NCI-H345 (cell line): Measurements from ENCODE around the gene RALGPS2.

Experiments
- DNase-seq: peaks from one replicate; lab custom pipeline; 2025; lab: John Stamatoyannopoulos, UW

The RALGPS2 gene, protein sequence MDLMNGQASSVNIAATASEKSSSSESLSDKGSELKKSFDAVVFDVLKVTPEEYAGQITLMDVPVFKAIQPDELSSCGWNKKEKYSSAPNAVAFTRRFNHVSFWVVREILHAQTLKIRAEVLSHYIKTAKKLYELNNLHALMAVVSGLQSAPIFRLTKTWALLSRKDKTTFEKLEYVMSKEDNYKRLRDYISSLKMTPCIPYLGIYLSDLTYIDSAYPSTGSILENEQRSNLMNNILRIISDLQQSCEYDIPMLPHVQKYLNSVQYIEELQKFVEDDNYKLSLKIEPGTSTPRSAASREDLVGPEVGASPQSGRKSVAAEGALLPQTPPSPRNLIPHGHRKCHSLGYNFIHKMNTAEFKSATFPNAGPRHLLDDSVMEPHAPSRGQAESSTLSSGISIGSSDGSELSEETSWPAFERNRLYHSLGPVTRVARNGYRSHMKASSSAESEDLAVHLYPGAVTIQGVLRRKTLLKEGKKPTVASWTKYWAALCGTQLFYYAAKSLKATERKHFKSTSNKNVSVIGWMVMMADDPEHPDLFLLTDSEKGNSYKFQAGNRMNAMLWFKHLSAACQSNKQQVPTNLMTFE

DNA sequence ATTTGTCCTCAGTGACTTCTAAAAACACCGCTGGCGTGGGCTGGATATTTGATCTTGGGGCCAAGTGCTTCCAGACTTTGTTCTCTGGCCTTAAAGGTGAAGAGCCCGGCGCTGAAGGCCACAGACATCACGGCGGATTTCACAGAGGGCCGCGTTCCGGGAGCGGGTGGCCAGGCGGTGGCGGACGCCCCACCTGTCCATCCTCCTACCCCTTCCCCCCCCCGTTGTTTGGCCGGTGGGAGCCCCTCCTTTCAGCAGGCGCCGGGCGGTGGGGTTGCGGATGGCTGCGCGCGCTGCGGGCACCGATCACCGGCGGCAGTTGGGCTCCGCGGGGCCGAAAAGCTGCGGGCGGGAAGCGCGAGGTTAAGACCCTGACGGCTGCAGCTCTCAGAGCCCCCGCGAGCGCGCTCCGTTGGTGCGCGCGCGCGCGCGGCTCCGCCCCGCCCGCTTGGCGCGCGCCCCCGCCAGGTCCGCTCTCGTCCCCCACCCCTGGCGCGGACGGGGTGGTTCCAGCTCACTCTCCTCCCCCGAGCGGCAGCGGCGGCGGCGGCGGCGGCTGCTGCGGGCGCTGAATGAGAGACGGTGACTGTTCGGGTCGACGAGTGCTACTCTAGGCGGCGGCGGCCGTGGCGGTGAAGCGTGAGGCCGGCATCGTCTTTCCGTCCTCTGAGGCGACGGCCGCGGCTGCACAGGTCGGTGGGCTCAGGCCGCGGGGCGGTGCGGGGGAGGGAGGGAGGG lies at the start of gene RALGPS2:
Gene RALGPS2, plus strand, starts transcription at position 517 of the 738 bp plus-strand sequence. CDS start 51,521 bp downstream, outside the sequence.
- peak; percentile 83 for DNase-seq

DNA sequence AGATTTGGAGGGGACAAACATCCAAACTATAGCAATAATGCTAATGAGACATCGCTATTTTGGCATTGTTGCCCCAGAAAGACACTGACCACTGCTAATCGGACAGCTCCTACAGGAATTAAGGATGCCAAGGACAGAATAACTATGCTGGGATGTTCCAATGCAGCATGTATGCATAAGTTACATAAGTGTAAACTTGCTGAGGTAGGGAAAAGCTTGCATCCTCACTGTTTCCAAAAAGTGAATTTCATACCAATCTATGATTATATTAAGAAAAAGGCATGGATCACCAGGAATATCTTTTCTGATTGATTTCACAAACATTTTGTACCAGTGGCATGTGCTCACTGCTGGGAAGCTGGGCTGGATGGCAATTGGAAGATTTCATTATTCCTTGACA lies 45.8 kb upstream of the RALGPS2 start:
- DNase-seq = no peak

DNA sequence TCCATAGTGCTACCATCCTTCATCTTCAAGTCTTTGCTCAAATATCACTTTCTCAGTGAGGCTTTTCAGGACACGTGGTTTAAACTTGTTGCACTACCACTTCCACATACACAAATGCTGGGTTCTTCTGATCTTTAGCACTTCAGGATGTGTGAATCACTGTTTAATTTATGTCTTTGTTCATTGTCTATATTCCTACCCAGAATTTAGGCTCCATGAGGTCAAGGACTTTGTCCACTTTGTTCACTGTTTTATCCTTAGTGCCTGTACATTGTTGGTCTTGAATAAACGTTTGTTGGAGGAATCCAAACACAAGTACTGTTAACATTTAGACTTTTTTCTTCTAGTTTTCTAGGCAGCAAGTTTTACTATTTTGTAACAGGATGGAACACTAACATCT lies 42.6 kb upstream of the RALGPS2 start:
- no peak for DNase-seq

DNA sequence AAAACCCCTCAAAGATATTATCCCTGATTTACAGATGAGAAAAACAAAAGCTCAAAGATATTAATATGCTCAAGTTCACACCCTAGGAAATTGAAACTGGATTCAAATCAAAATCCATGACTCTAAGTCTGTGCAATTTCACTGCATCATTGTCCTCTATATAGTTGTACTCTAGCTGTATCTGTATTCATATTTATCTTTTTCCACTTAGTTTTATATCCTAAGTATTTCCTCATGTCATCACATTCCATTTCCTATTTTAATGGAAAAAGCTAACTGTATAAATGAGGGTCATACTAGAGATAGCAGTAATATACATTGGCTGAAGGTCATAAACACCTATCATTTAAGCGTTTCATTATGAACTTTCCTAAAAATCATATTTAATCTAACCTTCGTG lies 42.2 kb upstream of the RALGPS2 start:
- DNase-seq = no peak

DNA sequence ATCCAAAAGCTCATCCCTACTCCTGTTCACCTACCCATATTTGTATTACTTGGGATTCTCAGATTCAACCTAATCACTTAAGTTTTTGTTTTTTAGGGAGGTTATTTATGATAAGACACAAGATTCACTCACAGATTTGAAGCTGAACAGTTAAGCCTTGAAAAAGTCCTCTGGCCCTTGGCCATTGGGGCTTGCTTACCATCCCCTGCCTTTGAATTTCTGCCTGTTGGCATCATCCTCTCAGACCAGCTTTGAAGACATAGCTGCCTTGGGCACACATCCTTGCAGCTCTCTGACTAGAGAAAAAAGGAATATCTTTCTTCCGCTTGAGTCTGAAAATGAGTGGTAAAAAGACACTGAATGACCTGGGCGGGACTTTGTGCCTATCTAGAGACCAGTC lies 41.8 kb upstream of the RALGPS2 start:
- DNase-seq = no peak

DNA sequence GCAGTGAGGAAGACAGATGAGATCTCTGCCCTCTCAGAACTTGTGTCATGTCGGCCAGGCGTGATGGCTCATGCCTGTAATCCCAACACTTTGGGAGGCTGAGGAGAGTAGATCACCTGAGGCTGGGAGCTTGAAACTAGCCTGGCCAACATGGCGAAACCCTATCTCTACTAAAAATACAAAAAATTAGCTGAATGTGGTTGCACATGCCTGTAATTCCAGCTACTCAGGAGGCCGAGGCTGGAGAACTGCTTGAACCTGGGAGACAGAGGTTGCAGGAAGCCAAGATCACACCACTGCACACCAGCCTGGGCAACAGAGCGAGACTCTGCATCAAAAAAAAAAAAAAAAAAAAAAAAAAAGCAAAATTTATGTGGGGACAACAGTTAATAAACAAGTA lies 40.9 kb upstream of the RALGPS2 start:
- DNase-seq = no peak

DNA sequence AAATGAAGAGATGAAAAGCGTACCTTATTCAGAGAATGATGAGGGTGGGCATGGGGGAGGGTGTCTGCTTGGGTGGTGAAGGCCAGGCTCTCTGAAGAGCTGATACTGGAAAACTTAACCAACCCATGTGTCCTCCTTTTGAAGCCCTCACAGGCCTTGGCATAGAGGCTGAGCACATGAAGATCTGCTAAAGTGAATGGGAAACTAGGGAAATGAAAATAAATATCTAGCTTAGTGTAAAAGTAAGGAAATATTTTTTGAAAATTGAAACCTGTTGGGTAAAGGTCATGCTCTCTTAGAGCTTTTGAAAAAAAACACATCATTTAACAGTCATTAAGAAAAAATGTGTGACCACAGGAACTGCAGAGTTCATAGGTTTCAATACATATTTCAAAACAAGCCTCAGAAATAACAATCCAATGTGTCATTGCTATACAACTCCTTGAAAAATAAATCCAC lies 40.5 kb upstream of the RALGPS2 start:
- no peak for DNase-seq

DNA sequence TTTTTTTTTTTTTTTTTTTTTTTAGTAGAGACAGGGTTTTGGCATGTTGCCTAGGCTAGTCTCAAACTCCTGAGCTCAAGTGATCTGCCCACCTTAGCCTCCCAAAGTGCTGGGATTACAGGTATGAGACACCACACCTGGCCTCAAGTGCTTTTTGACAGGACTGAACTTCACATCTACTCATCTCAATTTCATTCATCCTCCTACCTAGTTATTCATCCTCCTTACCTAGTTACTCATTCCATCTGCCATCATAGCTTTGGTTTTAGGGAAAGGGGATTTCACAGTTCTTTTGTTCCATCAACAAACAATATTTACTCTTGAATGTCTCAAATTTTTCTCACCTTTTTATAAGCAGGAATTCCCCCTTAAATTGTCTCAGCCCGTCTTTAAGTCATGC lies 38.6 kb upstream of the RALGPS2 start:
- DNase-seq = no peak

DNA sequence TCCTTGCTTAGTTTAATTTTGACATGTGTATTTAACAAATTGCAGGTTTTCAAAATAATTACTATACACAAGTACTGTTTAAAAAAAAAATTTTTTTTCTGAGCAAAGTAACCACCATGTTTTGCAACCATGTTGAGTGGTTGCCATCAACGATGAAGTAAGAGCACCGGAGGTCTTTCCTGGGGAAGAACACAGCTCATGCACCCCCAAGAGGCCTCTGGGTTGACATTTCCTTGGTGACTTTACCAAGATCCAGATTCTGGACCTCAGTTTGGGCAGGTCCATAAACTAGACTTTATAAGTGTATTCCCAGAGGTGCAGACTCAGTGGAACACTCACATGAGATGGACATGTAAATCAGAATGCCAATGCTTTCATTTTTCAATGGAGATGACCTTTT lies 36.8 kb upstream of the RALGPS2 start:
- no peak for DNase-seq

DNA sequence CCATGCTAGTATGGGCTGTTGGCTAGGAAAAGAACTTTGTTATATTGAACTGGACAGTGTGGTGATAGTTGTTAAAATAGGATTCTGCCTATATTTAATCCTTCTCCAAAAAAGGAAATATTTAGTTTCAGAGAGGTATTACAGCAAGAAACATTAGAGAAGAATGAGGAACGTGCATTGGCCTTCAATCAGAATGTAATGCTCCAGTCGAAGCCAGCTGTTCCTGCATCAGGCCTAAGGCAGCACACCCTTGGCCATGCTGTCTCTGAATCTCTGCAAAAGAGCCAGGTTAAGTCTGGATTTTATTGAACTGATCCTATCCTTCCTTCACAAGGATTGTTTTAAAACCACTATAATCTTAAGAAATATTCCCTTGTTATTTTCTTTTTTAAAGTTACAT lies 35.3 kb upstream of the RALGPS2 start:
- DNase-seq = no peak

DNA sequence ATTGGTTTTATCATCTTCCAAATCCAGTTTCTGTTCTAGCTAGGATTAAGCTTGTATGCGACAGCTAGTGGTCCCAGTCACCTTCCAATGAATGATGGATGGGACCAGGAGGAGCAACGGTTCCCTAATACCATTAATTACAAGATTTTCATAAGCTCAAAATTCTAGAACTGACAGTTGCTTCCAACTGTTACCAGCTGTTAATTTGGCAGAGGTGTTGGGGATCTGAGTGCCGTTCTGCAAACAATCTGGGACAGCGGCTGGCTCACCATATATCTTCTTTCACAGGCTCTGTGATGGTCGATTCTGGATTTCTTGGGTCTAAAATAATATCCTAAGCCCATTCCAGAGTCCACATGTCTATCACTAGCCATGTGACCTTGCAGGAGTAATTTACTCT lies 34.5 kb upstream of the RALGPS2 start:
- no peak for DNase-seq

DNA sequence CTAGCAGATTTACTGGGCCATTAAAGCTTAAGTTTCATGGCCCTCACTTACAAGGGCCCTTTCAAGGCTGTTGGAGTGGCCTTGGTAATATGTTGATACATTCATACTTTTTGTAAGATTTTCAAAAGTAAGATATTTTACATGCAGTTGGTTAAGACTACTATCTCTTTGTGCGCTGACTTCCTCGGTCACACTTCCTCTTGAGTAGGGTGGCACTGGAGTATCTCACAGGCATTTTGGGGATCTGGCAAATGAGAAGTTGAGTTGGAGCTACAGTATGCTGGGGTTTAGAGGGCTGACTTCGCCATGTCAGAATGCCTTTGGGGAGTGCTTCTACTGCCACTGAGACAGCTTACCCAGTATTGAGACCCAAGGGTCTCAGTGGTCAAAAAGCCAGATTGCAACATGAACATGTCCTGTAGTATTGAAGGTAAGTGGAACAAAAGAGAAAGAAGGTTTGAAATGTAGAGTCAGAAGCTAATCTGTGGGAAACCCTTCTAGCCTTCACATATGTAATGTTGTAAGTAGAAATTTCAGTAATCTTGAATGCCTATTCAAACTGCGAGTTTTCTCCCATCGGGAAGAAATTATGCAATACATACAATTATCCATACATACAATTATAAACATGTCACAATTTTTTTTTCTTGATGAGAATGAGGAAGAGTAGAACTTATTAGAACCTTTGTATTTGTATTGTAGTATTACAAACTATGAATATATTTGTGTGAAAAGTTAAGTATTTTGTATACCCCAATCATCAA lies 32.3 kb upstream of the RALGPS2 start:
- no peak for DNase-seq

DNA sequence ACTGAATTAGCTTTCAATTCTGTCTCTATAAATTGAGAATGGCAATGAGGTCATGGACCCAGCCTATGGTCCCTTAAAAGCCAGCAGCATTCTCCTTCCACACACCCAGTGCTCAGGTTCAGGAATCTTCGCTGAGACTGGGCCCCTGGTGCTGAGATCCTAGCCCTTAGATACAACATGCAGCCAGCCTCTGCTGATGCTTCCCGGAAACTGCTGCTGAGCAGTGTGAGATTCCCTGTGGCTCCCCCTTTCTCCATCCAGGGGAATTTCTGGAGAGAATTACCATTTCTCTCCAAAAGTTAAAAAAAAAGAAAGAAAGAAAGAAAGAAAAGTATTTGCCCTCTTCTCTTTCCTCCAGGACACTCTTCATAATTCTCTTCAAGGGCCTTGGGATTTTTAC lies 31.7 kb upstream of the RALGPS2 start:
- DNase-seq = no peak

DNA sequence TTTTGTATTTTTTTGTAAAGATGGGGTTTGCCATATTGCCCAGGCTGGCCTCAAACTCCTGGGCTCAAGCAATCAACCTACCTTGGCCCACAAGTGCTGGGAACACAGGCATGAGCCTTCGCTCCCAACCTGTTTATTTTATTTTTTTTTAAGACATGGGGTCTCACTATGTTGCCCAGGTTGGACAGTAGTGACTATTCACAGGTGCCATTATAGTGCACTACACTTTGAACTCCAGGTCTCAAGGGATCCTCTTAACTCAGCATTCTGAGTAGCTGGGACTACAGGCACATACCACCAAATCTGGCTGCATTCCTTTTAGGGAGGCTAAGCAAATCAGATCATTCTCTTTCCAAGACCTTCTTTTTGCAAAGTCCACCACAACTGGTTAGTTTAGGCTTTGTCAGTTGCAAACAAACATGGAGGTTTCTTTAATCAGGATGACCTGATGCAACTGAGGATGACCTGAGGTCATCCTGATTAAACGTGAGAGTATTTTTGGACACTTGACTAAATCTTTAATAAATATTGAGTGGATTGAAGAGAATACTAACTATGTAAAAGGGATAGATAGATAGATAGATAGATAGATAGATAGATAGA lies 30.0 kb upstream of the RALGPS2 start:
- DNase-seq = no peak

DNA sequence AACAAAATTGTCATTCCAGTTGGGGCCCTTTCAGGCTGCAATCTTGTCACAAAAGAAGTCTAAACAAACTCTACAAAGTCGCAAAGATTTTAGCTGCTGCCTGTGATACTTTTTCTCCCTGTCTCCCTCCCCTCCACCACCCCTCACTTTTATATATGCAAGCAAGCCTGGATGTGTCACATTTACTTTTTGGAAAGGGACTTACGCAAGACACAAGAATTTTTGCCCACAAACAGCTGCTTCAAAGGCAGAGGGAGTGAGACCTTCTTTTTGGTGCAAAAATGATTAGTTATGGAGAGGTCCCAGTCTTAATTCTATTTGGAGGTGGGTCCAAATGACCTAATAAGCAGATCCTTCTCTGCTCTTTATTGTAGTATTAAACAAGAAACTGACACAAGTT lies 22.9 kb upstream of the RALGPS2 start:
- no peak for DNase-seq

DNA sequence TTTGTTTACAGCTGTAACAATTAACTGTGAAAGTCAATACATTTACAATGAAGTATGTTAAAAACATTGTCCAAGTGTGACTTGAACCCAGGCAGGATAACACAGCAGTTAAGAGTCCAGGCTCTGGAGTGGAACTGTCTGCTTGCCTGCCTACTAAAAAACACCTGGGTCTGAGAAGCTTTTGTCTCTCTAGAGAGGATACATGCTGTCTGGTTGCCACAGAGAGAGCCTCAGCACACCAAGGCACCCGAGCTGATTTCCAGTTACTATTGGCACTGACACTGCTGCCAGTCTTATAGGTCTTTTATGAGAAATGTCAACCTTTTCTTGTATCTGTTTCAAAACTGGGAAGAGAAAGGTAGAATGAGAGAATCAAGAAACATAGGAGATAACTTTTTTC lies 20.2 kb upstream of the RALGPS2 start:
- peak; percentile 58 for DNase-seq

DNA sequence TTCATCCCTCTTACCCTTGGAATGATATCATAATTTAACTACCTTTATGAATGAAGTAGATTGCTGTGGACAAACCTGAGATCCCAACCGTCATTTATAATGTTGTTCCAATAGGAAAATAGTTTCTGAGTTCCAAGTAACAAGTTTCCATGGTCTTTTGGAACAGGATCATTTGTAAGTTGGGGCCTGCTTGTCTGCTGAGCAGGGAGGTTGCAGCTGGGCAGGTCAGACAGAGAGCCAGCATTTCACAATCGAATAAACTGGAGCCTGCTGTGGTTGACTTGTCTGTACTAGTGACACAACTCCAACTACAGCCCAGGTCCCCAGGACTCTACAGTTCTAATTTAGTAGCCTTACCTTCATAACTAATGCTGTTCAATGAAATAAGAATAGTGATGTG lies 18.6 kb upstream of the RALGPS2 start:
- no peak for DNase-seq

DNA sequence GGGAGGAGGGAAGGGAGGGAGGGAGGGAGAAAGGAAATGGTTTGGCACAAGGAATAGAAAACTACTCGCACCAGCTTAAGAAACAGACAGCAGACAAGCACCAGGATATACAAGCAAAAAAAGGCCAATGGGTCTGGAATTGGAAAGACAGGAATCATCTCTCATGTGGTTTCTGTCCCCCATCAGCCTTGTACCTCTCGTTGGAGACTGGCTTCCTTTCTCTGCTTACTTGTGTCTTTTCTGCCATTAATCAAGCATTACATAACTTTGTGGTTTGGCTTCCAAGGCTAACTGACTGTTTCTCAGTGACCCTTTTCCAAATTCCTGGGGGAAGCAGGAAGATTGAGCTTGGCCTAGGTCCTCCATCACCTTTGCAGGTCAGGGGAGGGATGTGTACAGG lies 11.8 kb upstream of the RALGPS2 start:
- no peak for DNase-seq

DNA sequence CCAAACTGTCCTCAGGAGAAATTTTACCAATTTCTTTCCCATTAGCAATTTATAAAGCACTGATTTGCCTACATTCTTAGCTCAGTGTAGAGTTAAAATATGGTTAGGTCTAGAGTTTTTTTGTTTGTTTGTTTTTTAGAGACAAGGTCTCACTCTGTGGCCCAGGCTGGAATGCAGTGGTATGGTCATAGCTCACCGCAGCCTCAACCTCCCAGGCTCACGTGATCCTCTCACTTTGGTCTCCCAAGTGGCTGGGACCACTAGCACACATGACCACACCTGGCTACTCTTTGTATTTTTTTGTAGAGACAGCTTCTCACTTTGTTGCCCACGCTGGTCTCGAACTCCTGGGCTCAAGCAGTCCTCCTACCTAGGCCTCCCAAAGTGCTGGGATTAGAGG lies 10.6 kb upstream of the RALGPS2 start:
- no peak for DNase-seq

DNA sequence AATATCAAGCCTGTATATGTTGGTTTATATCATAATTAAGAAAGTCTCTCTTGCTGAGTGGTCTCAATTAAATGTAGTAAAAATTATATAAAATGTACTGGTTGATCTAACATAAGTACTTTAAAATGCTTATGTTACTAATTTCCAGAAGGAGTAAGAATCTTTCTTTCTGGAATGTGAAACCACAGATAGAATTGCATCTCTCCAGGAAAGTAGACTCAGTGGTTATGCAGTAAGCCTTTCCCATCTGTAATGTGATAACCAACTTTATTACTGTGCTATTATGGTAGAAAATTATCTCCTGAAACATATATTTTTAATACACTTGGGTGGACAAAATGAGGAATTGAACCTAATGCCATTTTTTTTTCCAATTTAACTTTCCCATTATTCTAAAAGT lies 8.9 kb upstream of the RALGPS2 start:
- DNase-seq = no peak

DNA sequence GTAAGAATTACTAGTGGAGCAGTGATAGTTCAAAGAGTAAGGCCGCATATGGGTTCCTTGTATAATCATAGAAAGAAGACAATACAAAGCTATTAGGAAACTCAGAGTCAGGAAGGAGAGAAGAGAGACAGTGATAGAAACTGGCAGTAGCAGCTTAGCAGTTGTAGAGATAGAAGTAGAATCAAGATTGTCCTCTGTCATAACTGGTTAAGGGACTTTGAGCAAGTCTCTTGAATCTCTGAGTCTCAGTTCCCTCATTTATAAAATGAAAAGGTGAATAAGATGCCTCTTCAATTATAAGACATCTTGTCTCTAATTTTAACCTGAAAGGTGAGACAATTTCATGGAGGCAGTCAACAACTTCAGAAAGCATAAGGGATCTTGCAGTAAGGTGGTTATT lies 6.5 kb upstream of the RALGPS2 start:
- DNase-seq = no peak

DNA sequence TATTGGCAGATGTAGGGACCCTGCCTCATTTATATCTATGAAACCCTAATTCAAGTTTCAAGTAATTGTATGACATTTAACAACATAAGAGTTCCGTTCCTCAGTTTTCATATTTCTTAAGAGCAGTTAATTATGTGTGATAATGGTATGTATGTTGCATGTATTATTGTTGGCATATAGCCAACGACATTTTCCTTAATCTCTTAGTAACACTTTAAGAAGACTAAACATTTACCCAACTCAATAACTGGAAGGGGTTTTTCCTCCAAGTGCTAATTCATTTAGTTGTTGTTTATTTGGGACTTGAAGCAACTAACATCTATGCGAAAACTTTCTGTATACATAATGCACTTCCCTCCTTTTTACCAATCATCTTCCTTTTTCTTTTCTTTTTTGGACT lies 1.5 kb upstream of the RALGPS2 start:
- no peak for DNase-seq
